ENCODE measurements around the gene HOXC9.

HOXC9 gene

DNA sequence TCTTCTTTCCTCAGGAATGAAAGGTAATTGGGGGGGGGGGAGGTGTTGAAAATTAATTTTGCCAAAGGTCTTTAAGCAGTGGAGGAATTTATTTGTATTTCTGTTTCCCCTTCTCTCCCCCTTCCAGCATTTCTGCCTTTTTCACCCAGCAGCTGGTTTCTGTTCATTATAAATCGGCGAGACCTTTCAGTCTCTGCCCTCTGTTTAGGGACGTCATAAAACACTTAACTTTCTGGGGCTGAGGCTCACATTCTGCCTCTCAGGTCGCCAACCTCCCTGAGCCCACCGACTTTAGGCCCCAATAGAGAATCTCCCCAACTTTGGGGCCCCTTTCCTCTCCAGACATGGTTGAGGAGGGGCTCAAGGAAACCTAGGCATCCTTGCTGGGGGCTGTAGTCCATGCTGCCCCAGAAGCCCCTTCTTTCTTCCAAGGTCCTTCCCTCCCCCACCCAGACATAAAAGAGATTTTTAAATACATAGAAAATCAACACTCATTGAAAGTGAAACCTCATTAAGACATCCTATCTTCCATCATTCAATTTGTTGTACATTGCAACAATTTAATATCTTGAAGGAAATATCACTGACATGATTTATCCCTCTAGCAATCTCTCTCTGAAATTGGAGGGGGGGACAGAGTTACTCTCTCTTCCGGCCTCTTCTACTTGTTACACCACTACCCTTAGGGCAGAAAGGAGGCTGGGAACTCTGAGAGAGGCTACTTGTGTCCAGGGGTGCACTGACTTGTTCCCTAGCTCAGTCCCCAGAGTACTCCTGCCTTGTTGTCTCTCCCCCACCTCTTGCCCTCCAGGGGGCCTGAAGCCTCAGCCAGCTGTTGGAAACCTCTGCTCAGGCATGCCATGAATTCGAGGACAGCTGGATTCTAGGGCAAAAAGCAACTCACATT is 25.8 kb downstream of the HOXC9 start:
- DNase-seq (ENCODE audit: low spot score) (no peak), FAIRE-seq (no peak)

DNA sequence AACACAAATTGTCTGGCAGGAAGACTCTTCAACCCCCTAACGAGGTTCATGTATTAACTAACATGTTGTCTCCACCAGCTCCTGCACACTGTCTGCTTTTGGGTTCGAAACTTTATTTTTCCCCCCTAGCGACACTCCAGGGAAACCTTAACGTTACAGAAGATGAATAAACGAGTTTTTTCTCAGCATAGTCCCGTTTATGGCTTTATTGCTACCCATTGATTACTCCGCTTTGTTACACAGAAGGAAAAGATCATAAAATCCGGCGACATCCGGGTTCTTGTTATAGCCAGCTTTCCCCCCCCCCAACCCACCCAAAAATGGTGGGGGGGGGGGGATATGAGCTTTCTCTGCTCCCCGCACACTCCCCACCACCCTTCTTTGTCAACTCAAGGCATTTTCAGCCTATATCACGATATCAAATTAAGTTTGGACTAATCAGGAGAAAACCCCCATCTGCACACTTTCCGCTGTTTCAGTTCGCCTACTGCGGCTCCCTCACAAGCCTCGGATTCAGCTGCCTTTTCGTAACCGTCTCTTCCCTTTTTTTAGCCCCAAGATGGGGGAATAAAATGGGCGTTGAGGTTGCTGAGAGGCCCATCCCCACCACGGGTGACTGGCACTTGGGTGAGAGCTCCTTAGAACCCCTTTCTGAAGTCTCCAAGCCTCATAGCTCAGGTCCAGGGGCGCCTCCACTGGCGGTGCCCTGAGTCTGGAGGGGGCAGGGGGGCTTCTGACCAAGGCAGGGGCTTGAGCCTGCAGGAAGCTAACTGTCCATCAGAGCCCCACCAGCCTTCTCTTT is 26.9 kb downstream of the HOXC9 start:
- no peak for DNase-seq (ENCODE audit: low spot score)
- no peak for FAIRE-seq

DNA sequence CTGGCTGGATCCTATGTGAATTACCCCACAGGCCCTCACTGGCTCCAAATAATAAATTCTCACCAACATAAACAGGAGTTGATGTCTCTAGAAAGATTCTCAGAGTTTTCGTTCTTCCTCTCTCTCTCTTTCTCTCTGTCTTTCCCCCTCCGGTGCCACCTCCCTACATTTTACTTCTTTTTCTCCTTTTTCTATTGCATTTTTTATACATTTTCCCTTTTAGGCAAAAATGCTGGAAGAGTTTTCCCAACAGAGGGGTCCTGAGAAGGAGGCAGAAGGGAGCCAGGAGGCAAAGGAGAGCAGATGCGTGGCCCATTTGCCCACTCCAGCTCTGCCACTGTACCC is 27.5 kb downstream of the HOXC9 start:
- no peak for FAIRE-seq
- no peak for DNase-seq (ENCODE audit: low spot score)

DNA sequence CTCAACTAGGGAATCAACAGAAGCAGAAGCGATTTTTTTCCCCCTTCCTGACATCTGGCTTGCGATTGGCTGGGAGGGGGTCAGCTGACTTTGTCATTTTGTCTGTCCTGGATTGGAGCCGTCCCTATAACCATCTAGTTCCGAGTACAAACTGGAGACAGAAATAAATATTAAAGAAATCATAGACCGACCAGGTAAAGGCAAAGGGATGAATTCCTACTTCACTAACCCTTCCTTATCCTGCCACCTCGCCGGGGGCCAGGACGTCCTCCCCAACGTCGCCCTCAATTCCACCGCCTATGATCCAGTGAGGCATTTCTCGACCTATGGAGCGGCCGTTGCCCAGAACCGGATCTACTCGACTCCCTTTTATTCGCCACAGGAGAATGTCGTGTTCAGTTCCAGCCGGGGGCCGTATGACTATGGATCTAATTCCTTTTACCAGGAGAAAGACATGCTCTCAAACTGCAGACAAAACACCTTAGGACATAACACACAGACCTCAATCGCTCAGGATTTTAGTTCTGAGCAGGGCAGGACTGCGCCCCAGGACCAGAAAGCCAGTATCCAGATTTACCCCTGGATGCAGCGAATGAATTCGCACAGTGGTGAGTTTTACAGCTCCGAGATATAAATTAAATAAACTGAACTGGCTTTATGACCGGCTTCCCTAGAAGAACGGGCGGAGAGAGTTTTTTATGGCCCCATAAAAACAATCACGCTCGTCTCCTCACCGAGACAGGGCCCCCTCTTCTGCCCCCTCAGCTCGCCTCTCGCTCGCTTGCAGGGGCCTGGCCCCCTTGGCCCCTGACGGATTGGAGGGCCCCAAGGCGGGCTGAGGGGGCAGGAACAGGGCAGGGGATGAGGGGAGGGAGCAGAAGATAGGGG is 28.6 kb downstream of the HOXC9 start, which contains the start of gene HOXC6:
HOXC6 (plus strand) TSS at position 127 of the 888 bp plus-strand sequence; CDS start at position 209, 82 bp downstream.
- FAIRE-seq = no peak
- no peak for DNase-seq (ENCODE audit: low spot score)

DNA sequence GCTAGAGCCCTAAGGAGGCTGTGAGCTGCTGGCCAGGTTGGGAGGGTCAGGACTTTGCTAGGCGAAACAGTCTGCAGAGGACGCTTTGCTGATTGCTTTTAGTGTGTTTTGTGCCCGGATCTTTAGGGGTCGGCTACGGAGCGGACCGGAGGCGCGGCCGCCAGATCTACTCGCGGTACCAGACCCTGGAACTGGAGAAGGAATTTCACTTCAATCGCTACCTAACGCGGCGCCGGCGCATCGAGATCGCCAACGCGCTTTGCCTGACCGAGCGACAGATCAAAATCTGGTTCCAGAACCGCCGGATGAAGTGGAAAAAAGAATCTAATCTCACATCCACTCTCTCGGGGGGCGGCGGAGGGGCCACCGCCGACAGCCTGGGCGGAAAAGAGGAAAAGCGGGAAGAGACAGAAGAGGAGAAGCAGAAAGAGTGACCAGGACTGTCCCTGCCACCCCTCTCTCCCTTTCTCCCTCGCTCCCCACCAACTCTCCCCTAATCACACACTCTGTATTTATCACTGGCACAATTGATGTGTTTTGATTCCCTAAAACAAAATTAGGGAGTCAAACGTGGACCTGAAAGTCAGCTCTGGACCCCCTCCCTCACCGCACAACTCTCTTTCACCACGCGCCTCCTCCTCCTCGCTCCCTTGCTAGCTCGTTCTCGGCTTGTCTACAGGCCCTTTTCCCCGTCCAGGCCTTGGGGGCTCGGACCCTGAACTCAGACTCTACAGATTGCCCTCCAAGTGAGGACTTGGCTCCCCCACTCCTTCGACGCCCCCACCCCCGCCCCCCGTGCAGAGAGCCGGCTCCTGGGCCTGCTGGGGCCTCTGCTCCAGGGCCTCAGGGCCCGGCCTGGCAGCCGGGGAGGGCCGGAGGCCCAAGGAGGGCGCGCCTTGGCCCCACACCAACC is 29.8 kb downstream of the HOXC9 start:
- FAIRE-seq = no peak
- no peak for DNase-seq (ENCODE audit: low spot score)

DNA sequence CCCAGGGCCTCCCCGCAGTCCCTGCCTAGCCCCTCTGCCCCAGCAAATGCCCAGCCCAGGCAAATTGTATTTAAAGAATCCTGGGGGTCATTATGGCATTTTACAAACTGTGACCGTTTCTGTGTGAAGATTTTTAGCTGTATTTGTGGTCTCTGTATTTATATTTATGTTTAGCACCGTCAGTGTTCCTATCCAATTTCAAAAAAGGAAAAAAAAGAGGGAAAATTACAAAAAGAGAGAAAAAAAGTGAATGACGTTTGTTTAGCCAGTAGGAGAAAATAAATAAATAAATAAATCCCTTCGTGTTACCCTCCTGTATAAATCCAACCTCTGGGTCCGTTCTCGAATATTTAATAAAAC is 30.5 kb downstream of the HOXC9 start:
- no peak for FAIRE-seq
- DNase-seq (ENCODE audit: low spot score) = no peak

DNA sequence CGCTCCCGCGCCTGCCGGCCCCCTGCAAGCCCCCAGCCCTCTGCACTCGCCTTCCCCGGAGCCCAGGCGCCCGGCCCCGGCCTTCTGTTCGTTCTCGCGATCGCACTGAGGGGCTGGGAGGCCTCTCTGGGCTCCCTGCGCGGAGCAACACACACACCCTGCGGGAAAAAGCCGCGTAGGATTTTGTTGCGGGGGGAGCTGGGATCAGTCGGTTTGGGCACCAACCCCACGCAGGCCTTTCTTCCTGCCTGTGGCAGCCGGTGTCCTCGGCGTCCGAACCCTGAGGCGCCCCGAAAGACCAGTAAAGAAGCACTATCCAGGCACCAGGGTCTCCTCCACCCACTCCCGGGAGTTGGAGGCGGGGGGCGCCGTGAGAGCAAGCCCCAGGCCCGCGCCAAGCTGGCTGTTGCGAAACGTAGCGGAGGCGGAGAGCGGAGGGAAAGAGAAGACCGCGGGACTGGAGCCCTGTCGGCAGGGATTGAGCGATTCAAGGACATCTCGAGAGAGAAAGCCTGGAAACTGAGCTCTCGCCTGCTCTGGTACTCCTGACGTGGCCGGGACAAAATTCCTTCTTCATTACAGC is 31.0 kb downstream of the HOXC9 start:
- FAIRE-seq (no peak), DNase-seq (ENCODE audit: low spot score) (no peak)

DNA sequence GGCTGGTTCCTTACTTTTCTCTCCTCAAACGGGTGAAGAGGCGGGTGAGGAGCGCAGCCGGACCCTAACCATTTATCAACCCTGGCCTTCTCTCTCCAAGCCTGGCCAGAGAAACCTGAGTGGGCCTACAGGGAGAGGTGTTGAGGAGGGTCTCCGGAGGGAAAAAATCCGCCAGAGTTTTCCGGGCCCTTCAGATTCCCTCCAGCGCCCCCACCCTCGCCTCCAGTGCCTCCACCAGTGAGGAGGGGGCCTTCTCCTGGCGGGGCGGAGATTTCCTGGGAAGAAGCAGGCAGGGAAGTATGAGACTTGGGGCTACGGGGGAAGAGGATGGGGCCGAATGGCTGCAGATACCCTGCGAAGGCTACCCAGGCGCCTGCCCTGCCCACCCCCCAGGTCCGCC is 31.5 kb downstream of the HOXC9 start:
- DNase-seq (ENCODE audit: low spot score) (no peak), FAIRE-seq (no peak)

DNA sequence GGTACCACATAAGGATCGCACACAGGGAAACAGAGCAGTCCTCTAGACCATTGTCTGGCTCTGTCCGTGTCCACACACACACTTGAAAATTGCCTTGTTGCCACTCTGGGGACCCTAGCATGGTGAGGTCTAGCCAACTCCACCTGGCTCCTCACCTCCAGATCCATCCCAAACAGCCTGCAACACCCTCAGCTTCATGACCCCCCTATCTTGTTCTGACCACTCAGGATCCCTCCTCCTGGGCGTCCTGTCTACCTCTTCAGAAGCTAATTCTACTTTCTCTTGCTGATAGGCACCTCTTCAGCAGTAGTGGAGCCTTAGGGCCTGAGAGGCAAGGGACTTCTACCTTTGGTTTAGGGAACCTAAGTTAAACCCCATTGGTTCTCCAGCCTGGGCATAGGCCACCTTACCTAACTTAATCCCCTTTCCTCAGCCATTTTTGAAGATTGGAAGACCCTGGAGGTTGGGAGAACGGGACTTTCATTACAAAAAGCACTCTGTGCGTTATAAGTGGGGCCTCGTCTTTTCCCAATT is 32.2 kb downstream of the HOXC9 start:
- DNase-seq (ENCODE audit: low spot score) (no peak), FAIRE-seq (no peak)

DNA sequence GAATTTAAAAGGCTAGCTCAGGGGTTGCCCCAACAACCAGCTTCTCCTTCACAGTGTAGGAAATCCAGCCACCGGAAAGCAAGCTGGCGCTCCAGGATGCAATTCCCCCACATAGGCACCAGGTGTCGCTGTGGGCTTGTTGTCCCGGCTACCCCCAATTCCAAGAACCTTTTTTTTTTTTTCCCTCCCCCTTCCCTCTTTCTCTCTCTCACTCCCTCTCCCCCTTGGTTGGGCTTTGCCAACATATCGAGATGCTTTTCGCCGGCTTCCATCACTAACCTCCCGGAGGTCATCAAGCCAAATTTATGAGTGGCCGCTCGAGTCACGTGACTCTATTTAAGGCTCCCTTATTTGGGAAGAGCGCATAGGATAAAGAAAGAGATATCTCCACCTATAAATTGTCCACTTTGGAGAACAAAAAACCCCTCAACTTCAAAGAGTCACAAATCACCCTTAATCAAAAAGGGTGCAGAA is 32.7 kb downstream of the HOXC9 start, which contains the start of gene HOXC5:
HOXC5 (plus strand) TSS at position 424 of the 474 bp plus-strand sequence. CDS start 73 bp downstream, outside the sequence.
- DNase-seq (ENCODE audit: low spot score) = peak; percentile 85
- FAIRE-seq = no peak

DNA sequence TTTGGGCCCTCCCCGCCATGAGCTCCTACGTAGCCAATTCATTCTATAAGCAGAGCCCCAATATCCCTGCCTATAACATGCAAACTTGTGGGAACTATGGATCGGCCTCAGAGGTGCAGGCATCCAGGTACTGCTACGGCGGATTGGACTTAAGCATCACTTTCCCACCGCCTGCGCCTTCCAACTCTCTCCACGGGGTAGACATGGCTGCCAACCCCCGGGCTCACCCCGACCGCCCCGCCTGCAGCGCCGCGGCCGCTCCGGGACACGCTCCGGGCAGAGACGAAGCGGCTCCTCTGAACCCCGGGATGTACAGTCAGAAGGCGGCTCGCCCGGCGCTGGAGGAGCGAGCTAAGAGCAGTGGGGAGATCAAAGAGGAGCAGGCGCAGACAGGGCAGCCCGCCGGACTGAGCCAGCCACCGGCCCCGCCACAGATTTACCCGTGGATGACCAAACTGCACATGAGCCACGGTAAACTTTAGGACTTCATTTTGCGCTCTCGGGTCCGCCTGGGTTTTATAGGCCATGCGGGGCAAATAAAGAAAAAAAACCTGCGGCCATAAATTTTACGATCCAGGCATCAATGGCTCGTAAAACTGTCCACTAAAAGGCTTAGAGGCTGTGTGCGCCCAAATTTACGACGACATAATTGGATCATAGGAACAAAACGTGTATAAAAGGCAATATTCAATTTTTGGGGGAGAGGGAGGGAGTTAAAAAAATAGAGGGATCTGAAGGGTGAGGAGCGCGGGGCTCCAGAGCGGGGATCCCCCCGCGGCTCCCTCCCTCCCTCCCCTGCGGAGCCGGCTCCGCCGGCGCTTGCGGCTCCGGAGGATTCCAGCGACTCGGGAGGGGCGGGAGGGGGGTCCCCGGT is 33.4 kb downstream of the HOXC9 start:
- FAIRE-seq = no peak
- no peak for DNase-seq (ENCODE audit: low spot score)

DNA sequence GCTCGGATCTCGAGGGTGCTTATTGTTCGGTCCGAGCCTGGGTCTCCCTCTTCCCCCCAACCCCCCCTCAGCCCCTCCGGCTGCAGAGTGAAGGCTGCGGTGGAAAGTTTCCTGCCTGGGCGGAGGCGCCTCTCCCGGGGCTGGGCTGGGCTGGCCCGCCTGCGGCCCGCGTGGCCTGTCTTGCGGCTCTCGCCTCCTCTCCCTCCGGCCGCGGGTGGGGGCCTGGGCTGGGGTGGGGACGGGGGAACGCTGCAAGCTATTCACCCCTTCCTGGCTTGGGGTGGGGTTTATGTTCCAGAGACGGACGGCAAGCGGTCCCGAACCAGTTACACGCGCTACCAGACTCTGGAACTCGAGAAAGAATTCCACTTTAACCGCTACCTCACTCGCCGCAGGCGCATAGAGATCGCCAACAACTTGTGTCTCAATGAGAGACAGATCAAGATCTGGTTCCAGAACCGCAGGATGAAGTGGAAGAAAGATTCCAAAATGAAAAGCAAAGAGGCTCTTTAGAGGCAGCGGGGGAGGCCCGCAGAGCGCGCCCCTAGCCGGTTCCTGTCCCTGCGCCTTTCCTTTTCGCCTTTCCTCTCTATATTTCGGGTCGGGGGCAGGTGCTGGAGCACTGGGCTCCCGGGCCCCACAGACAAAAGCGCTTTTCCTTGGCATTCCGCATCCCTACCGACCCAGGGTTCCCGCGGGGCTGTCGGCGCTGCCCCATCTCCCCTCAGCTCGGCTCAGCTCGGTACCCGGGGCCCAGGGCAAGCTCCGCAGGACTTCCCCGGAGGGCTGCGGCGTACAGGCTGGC is 34.2 kb downstream of the HOXC9 start:
- no peak for DNase-seq (ENCODE audit: low spot score)
- no peak for FAIRE-seq

DNA sequence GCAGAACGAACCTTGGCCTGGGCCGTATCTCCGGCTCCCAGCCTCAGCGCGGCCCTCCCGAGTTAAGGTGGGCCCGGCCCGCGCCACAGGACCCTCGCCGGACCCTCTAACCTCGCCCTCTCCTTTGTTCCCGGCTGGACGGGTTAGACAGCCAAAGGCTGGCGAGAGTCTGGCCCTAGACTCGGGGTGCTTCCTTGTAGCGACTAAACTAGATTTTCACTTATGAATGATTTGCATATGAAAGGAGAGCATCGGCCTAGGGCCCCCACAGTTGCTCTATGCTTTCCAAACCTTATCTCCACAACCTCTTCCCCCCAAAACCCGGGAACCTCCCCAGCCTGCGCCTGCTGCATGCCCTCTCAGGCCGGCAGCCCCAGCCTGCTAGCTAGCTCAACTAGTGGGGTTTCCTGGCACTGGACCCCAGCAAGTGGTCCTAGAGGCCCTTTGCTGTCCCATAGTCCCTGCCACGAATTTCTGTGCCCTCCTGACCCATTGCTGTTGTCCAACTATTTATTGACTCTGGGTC is 34.9 kb downstream of the HOXC9 start:
- FAIRE-seq = no peak
- DNase-seq (ENCODE audit: low spot score) = no peak

DNA sequence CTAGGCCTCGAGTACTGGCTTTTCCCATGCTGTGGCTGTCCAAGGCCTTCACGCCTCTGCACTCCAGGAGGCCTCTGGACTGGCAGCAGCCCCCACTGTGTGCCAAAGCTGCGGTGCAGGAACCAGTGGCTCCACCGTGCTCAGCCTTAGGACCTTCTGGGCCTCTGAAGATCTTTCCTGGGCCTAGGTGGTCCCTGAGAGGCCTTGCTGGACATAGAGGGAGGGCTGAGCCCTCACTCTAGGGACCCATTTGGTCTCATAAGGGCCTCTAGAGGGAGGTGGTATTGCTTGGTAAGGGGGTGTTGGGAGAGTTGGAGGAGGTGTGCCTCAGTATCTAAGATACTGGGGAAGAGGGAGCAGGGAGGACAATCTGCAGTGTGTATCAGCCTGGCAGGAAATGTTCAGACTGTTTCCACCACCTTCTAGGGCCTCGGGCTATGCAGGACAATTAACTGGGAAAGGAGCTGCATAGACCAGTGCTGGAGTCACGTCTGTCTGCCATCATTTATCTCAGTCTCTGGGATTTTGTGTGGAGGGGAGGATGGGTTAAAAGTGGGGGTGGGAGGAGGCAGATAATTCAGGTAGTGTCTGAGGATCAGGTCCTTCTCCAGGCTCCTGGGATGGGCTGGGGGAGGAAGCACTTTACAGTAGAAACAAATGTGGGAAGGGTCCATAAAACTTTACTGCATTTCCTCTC is 35.8 kb downstream of the HOXC9 start:
- FAIRE-seq (no peak), DNase-seq (ENCODE audit: low spot score) (no peak)

DNA sequence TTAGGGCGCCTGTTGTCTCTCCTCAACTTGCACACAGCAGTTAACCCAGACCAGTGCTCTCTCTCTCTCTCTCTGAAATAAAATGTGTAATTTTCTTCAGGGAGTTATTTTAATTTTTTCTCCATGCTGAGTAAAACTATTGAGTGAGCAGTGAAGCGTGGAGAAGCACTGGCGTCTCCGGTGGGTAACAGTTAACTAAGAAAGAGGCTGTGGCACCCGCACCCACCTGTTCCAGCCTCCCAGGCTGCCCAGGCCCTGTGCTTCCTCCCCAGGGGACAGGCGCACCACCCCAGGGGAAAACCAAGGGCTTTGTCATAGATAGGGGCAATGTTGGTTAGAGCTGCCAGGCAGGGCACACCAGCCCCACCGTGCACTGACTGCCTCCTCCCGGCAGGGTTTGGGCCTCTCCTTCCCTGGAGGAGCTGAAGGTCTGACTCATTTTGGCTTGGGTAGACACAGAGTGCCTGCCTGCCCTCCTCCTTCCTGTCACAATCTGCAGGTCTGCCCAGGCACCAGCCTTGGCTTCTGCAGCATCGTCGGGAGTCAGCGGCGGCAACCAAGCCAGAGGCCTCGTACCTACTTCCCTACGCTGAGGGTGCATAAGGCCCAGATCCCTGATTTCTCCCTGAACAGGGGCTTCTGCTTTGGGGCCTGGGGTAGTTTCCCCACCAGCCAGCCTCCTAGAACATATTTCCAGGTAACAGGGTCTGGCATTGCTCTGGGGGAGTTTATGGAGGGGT is 36.8 kb downstream of the HOXC9 start:
- DNase-seq (ENCODE audit: low spot score) (peak; percentile 62), FAIRE-seq (no peak)

Measured in urothelium cell line (cell line).